ENCODE results near the gene ZNF674. TPM values are rescaled to one million over a fixed set of nuclear protein-coding genes. Genes with fewer than 3 reads are reported as not detected.

ZNF674 gene
- total and polyA plus RNA-seq, 2 donors (not counting 1 experiment from before 2014, with no cell fraction given) = 0.84 to 2.3 TPM

DNA sequence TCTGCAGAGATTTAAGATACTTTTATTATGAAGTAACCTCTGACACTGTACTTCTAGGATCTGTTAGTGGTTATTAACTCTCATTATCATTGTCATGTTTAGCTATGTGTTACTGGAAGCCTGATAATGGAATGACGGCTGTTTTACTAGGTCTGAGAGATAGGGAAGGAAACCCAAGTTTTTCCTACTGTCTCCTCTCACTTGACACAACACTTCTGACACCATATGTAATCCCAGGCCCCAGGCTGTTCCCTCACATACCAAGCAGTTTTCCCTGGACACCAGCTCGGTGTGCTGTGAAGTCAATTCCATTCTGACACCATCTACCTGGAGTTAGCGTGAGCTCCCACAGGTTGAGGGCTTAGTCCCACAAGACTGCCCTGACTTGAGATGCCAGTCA is 85.6 kb downstream of the ZNF674 start:
- no peak for ATAC-seq (ENCODE audit: low read depth)
- H3K9me3 ChIP-seq (ENCODE audit: control extremely low read depth in 1 of 3, control insufficient read depth in 2 of 3, insufficient read depth in 1 of 3, low read length in 2 of 3) = no peaks in the 10 kb centered on the region
- H4K20me1 ChIP-seq (ENCODE audit: control insufficient read depth, insufficient read depth, low read length, poor library complexity, severe bottlenecking) = no peaks in the 10 kb centered on the region
- Mint-ChIP-seq H3K27ac (no peak overlapping the region), H3K4me3 (no peak overlapping the region), H3K27me3 (no peaks in the 10 kb centered on the region), H3K9me3 (ENCODE audit: insufficient read depth) (no peaks in the 10 kb centered on the region), H3K4me1 (peaks cover 16% of the 10 kb centered on the region)
- no peaks in the 10 kb centered on the region for H3K79me2 ChIP-seq (ENCODE audit: control insufficient read depth, insufficient read depth, low read length)
- H3K9ac ChIP-seq (ENCODE audit: low read length) = no peak overlapping the region
- CTCF ChIA-PET = no interaction called here
- POLR2A ChIA-PET = no interaction called here
- no peak for DNase-seq
- no peak overlapping the region for H3K27ac ChIP-seq (ENCODE audit: low read length in 2 of 2)
- H2AFZ ChIP-seq (ENCODE audit: insufficient read depth, low read depth, low read length, poor library complexity, severe bottlenecking) = no peak overlapping the region
- TF ChIP-seq CTCF (IDR thresholded peaks at IDR 0.05) = no peak
- no peak for TF ChIP-seq EZH2 (IDR thresholded peaks at IDR 0.05; ENCODE audit: borderline replicate concordance, insufficient read depth, low read depth, low read length, poor library complexity, severe bottlenecking)
- H3K4me2 ChIP-seq (replicated peaks; ENCODE audit: low read depth, low read length, poor library complexity, severe bottlenecking) = no peak overlapping the region
- H3K27me3 ChIP-seq (replicated peaks in 1 of 4; ENCODE audit: control extremely low read depth in 1 of 4, control insufficient read depth in 3 of 4, insufficient read depth in 4 of 4, low read length in 3 of 4) = no peaks in the 10 kb centered on the region
- no peak overlapping the region for H3K4me3 ChIP-seq (ENCODE audit: control extremely low read depth in 1 of 5, extremely low read depth in 1 of 5, insufficient read depth in 1 of 5, low read depth in 2 of 5, low read length in 4 of 5)
- intact Hi-C loops (cut with micrococcal nuclease) = no loop called here
- H3K4me1 ChIP-seq (ENCODE audit: control insufficient read depth in 2 of 2, insufficient read depth in 2 of 2, low read length in 2 of 2) = peaks cover 3 to 13% of the 10 kb centered on the region in 2 donors
- H3K36me3 ChIP-seq (replicated peaks in 1 of 2; ENCODE audit: control extremely low read depth in 1 of 2, control insufficient read depth in 1 of 2, extremely low read depth in 1 of 2, insufficient read depth in 2 of 2, low read length in 1 of 2) = peaks cover 1 to 10% of the 10 kb centered on the region in 2 experiments
- WGBS (ENCODE audit: insufficient coverage) = no CpG with 5 or more reads among the region's 3 CpGs

- peaks cover 0 to 1% of the 10 kb centered on the region in 2 experiments for H3K36me3 ChIP-seq (replicated peaks in 1 of 2; ENCODE audit: control extremely low read depth in 1 of 2, control insufficient read depth in 1 of 2, extremely low read depth in 1 of 2, insufficient read depth in 2 of 2, low read length in 1 of 2)
- H3K79me2 ChIP-seq (ENCODE audit: control insufficient read depth, insufficient read depth, low read length) = no peaks in the 10 kb centered on the region
- intact Hi-C loops (cut with micrococcal nuclease) = no loop called here
- H3K4me1 ChIP-seq (ENCODE audit: control insufficient read depth in 2 of 2, insufficient read depth in 2 of 2, low read length in 2 of 2) = peaks cover 0 to 4% of the 10 kb centered on the region in 2 donors
- ChIA-PET CTCF (no interaction called here), POLR2A (interaction anchor here (0.6 kb wide), 1 partner anchor 9 kb away, joined by 4 read pairs; no protein-coding TSS in a partner anchor)
- no peak overlapping the region for H3K27ac Mint-ChIP-seq
- H3K27me3 Mint-ChIP-seq = no peaks in the 10 kb centered on the region
- H3K4me2 ChIP-seq (replicated peaks; ENCODE audit: low read depth, low read length, poor library complexity, severe bottlenecking) = no peak overlapping the region
- H3K27me3 ChIP-seq (replicated peaks in 1 of 4; ENCODE audit: control extremely low read depth in 1 of 4, control insufficient read depth in 3 of 4, insufficient read depth in 4 of 4, low read length in 3 of 4) = no peaks in the 10 kb centered on the region
- TF ChIP-seq CTCF (IDR thresholded peaks at IDR 0.05) = no peak
- no peak for TF ChIP-seq EZH2 (IDR thresholded peaks at IDR 0.05; ENCODE audit: borderline replicate concordance, insufficient read depth, low read depth, low read length, poor library complexity, severe bottlenecking)
- no peak overlapping the region for H3K4me3 ChIP-seq (ENCODE audit: control extremely low read depth in 1 of 5, extremely low read depth in 1 of 5, insufficient read depth in 1 of 5, low read depth in 2 of 5, low read length in 4 of 5)
- no peaks in the 10 kb centered on the region for H4K20me1 ChIP-seq (ENCODE audit: control insufficient read depth, insufficient read depth, low read length, poor library complexity, severe bottlenecking)
- H3K9me3 ChIP-seq (ENCODE audit: control extremely low read depth in 1 of 3, control insufficient read depth in 2 of 3, insufficient read depth in 1 of 3, low read length in 2 of 3) = no peaks in the 10 kb centered on the region
- no peaks in the 10 kb centered on the region for H3K9me3 Mint-ChIP-seq (ENCODE audit: insufficient read depth)
- H3K9ac ChIP-seq (ENCODE audit: low read length) = no peak overlapping the region
- H3K4me3 Mint-ChIP-seq = no peak overlapping the region
- no peak overlapping the region for H3K27ac ChIP-seq (ENCODE audit: low read length in 2 of 2)
- no peak for DNase-seq
- peaks cover 8% of the 10 kb centered on the region for H3K4me1 Mint-ChIP-seq
- no peak overlapping the region for H2AFZ ChIP-seq (ENCODE audit: insufficient read depth, low read depth, low read length, poor library complexity, severe bottlenecking)
- ATAC-seq (ENCODE audit: low read depth) = no peak
- no CpG with 5 or more reads among the region's 3 CpGs for WGBS (ENCODE audit: insufficient coverage)
Measured at GRCh38 chrX:46456125-46456922, 88.9 kb downstream of the ZNF674 start.
